ENCODE data around the gene FAM114A1.

DNA sequence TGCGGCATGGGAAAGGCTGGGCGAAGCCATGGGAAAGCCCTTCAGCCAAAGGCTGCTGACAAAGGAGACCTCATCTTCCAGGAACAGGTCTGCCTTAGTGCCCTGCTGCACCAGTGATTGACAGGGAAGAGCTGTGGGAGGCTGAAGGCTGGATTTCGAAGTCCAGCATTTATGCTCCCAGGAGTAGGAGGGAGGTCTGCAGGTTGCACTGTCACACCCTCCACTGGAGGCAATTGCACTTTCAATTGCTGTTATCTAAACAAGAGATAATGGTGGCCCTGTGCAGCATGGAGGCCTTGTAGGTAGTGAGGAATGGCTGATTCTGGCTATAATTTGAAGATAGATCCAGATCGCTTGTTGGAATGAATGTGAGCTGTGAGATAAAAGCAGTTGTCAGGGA is 43.7 kb downstream of the FAM114A1 start:
- TF ChIP-seq, protein P1, sequence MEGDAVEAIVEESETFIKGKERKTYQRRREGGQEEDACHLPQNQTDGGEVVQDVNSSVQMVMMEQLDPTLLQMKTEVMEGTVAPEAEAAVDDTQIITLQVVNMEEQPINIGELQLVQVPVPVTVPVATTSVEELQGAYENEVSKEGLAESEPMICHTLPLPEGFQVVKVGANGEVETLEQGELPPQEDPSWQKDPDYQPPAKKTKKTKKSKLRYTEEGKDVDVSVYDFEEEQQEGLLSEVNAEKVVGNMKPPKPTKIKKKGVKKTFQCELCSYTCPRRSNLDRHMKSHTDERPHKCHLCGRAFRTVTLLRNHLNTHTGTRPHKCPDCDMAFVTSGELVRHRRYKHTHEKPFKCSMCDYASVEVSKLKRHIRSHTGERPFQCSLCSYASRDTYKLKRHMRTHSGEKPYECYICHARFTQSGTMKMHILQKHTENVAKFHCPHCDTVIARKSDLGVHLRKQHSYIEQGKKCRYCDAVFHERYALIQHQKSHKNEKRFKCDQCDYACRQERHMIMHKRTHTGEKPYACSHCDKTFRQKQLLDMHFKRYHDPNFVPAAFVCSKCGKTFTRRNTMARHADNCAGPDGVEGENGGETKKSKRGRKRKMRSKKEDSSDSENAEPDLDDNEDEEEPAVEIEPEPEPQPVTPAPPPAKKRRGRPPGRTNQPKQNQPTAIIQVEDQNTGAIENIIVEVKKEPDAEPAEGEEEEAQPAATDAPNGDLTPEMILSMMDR (IDR thresholded peaks at IDR 0.05), result no peak
- TF ChIP-seq POLR2A (IDR thresholded peaks at IDR 0.05) (no peak), POLR2AphosphoS5 (IDR thresholded peaks at IDR 0.05; ENCODE audit: insufficient read depth in 1 of 2, low read depth in 1 of 2) (no peak)
